Measurements from ENCODE around the gene ERBIN. TPM values are rescaled to one million over a fixed set of nuclear protein-coding genes. Genes with fewer than 3 reads are reported as not detected.

Gene ERBIN
- total and polyA plus RNA-seq, 2 experiments from 2014 or later, result 15.6 to 26.4 TPM

GRCh38 chr5:65952259-65952658 lies 25.9 kb downstream of the ERBIN start:
- TF ChIP-seq ZNF331 (CRISPR knock-in tag; IDR thresholded peaks at IDR 0.05; ENCODE audit: low read depth) (no peak), STAT1 (IDR thresholded peaks at IDR 0.05; ENCODE audit: unreplicated experiment) (no peak), ZNF114 (CRISPR knock-in tag; IDR thresholded peaks at IDR 0.05) (no peak), EZH2 (IDR thresholded peaks at IDR 0.05; ENCODE audit: low read depth, unreplicated experiment) (no peak), POLR2AphosphoS5 (IDR thresholded peaks at IDR 0.05; ENCODE audit: low read depth) (no peak), JUNB (IDR thresholded peaks at IDR 0.05; ENCODE audit: unreplicated experiment) (no peak), ETS1 (IDR thresholded peaks at IDR 0.05) (no peak), ZNF462 (CRISPR knock-in tag; IDR thresholded peaks at IDR 0.05) (no peak)
- TF ChIP-seq, protein P1, sequence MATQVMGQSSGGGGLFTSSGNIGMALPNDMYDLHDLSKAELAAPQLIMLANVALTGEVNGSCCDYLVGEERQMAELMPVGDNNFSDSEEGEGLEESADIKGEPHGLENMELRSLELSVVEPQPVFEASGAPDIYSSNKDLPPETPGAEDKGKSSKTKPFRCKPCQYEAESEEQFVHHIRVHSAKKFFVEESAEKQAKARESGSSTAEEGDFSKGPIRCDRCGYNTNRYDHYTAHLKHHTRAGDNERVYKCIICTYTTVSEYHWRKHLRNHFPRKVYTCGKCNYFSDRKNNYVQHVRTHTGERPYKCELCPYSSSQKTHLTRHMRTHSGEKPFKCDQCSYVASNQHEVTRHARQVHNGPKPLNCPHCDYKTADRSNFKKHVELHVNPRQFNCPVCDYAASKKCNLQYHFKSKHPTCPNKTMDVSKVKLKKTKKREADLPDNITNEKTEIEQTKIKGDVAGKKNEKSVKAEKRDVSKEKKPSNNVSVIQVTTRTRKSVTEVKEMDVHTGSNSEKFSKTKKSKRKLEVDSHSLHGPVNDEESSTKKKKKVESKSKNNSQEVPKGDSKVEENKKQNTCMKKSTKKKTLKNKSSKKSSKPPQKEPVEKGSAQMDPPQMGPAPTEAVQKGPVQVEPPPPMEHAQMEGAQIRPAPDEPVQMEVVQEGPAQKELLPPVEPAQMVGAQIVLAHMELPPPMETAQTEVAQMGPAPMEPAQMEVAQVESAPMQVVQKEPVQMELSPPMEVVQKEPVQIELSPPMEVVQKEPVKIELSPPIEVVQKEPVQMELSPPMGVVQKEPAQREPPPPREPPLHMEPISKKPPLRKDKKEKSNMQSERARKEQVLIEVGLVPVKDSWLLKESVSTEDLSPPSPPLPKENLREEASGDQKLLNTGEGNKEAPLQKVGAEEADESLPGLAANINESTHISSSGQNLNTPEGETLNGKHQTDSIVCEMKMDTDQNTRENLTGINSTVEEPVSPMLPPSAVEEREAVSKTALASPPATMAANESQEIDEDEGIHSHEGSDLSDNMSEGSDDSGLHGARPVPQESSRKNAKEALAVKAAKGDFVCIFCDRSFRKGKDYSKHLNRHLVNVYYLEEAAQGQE (IDR thresholded peaks at IDR 0.05; ENCODE audit: unreplicated experiment), result no peak
- Histone ChIP-seq H2AFZ (no peak overlapping the region), H3K9me2 (ENCODE audit: insufficient read depth) (no peaks in the 10 kb centered on the region), H3K27ac (ENCODE audit: low read depth) (no peak overlapping the region), H3K36me3 (ENCODE audit: insufficient read depth) (no peaks in the 10 kb centered on the region), H3K4me2 (no peak overlapping the region), H3K27me3 (ENCODE audit: insufficient read depth) (no peaks in the 10 kb centered on the region), H3F3A (replicated peaks; ENCODE audit: low read depth) (no peaks in the 10 kb centered on the region), H3K79me2 (replicated peaks; ENCODE audit: insufficient read depth) (peaks cover 100% of the 10 kb centered on the region), H3K4me3 (no peak overlapping the region), H3K4me1 (ENCODE audit: insufficient read depth) (peaks cover 38% of the 10 kb centered on the region), H4K20me1 (replicated peaks; ENCODE audit: insufficient read depth) (peaks cover 33% of the 10 kb centered on the region)
- H3K36me3 Mint-ChIP-seq (ENCODE audit: low read depth), result peaks cover 19% of the 10 kb centered on the region; the same call in 2 of the 3 replicates
- no peak overlapping the region for H3K27ac Mint-ChIP-seq
- ATAC-seq (no peak), DNase-seq (ENCODE audit: low spot score) (no peak)
- H3K27me3 Mint-ChIP-seq (ENCODE audit: insufficient read depth, low read depth, poor library complexity), result peaks cover 4% of the 10 kb centered on the region
- H3K9me3 Mint-ChIP-seq, result peaks cover 8% of the 10 kb centered on the region
- peaks cover 29% of the 10 kb centered on the region for H3K4me1 Mint-ChIP-seq
- no peak overlapping the region for H3K4me3 Mint-ChIP-seq
